HG02970 (cell line): ENCODE results near the gene LSAMP.

Experiments
- ATAC-seq: cut with Tn5 transposase; IDR thresholded peaks from one replicate; pipeline ENCODE4 v1.9.1; 2021; ENCODE audit warnings: mild to moderate bottlenecking, moderate library complexity, moderate number of reproducible peaks; ENCODE audit not compliant: unreplicated experiment, low FRiP score

LSAMP gene

DNA sequence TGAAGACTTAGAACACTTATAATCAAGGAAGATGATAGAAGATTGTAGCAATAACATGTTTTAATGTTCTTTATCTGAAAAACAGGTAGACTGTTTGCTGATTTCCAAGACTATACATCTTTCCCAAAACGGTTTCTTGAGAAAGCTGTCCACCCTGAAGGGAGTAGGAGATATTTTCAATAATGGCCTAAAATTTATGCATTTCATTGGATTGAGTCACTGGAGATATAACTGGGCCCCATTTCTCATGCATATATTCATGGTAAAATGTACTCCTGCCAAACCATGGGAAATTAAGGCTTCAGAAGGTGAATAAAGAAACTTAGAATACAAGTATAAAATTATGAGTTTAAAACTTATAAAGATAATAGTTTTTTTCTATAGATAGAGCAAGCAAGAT, 143.9 kb downstream of the LSAMP start:
- ATAC-seq: no peak

DNA sequence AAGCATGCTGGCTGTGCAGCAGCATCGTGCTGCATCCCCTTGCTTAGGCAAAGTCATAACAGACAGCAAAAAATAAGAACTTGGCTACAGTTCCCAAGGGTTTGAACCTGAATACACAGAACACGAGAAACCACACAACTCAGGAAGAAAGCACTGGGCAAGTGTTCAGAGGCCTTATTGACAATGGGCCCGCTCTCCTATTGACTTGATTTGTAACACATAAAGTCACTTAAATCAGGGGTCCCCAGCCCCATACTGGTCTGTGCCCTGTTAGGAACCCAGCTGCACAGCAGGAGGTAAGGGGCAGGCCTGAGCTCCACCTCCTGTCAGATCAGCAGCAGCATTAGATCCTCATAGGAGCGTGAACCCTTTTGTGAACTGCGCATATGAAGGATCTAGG, 145.1 kb downstream of the LSAMP start:
- no peak for ATAC-seq

- ATAC-seq: no peak
Observed at GRCh38 chr3:116299646-116300081, 145.6 kb downstream of the LSAMP start.

DNA sequence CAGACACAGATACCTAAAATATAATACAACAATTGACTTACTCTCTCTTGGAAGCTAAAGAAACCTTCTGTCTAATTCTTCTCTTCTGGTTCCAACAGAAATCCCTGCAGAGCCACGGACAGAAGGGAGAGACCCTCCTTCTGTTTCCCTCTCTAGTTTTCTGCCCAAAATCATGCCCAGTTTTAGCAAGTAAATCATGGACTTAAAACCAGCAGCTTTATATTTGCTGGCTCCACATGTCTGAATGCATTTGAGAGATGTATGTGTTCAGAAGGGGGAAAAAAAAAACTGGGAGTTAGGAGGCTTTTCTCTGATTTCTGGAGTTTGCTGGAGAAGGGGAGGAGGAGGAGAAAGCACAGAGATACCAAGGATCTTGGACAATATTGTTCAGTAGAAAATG, 147.1 kb downstream of the LSAMP start:
- ATAC-seq: no peak

DNA sequence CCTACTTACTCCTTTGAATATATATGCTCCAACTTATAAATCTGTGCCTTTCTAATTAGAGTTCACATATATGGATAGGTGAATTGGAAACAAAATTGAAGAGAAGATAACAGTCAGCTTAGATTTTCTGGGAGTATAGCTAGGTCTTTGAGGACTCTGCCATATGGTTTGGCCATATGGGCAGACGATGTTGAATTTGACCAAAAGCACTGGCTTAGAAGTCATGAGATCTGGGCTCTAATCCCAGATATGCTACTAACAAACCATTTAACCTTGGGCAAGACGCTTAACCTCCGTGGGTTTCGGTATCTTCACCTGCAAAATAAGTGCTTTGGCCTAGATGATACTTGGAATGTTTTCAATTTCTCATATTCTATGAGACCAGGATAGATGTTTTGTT, 154.1 kb downstream of the LSAMP start:
- no peak for ATAC-seq

- ATAC-seq: no peak
Observed at GRCh38 chr3:116288485-116288884, 156.8 kb downstream of the LSAMP start.

GRCh38 chr3:116285781-116286421, 159.4 kb downstream of the LSAMP start:
- no peak for ATAC-seq

DNA sequence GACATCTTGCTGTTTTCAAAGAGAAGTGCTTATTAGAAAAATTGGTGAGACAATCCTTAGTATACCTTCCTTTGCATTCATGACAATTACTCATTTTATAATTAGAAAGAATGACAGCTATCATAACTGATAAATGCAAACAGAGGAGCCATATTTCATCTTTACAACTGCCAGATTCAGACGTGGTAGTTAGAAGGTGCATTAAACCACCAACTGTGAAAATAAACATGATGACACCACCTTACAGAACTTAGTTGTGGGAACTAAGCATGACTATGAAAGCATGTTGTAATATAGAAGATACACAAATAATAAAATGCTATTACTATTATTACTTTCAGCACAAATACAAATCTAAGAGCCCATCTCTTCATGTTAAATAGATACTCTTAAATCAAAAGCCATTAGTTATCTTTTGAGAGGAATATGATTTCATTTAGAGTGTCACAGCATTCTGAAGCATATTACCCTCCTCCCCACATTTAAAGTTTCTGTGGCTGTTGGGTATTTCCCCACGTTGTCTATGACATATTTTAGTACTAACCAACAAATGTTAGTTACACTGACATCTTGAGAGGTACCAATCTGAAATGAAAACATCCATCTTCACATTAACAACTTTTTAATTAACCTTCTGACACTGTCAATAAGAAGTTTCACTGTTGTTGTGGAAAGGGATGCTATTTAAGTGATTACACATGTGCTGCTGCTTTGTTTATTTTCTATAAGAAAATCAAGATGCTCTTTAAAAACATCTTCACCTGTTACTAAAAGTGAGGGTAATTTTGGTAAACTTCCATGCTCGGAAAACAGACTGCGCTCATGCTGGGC, 163.8 kb downstream of the LSAMP start:
- no peak for ATAC-seq

GRCh38 chr3:116280130-116280740, 165.1 kb downstream of the LSAMP start:
- no peak for ATAC-seq

DNA sequence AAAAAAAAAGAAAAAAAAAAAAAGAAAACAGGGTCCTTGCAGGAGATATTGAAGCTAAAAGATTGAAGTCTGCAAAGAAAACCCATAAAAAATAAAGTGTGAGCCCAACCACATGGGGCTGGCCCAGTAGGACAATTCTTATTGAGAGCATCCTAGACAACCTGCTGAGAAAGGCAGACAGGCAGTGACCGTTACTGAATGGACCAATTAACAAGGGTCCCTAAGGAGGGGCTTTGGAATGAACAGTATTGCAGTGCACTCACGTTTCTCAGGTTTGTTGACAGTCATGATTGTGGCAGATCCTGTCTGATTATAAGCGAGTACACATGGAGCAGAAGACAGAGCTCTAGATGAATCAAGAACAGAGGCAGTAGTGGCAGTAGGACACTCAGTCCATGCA, 168.6 kb downstream of the LSAMP start:
- ATAC-seq: no peak

DNA sequence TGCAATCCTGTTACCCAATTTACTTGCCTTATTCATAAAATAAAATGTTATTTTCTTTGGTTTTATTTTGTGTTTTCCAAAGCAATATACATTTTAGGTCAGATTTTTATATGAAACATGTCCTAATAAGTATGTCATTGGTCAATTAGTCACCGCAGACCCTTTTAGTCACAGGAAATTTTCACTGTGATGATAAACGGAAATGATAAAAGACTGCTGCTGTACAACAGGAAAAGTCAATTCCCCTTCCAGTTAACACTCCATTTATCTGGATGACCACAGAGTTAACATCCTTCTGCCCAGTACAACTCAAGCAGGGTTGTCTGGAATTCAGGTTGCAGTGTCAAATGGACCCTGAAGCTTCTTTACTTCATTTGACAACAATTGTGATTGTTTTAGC, 175.2 kb downstream of the LSAMP start:
- ATAC-seq: no peak

GRCh38 chr3:116267116-116267515, 178.2 kb downstream of the LSAMP start:
- ATAC-seq: no peak

DNA sequence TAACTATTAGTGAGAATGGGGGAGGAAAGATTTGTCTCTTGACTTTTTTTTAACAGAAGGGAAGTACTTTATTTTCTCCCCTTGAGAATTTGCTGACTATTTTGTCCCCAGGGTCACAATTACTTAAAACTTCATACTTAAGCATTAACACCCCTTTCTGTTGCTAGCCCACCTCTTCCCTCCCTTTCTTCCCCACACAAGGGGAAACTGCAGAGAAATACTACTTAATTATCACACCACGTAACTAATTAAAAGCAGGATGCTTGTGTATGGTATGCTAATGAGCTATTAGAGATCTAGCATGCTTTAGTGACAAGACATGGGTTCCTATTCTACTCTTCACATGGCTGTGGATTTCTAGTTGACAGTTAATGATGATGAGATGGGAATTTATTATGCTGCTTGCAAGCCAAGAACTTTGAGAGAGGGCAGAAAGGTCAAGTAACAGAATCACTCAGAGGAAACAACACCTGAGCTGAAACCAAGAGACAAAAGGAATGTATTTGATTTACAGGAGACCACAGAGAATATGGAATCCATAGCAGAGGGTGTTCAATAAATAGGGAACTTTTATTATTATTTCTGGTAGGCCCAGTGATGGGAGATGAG, 179.2 kb downstream of the LSAMP start:
- no peak for ATAC-seq

- ATAC-seq: no peak
Observed at GRCh38 chr3:116265320-116265695, 180.0 kb downstream of the LSAMP start.

GRCh38 chr3:116264546-116265319, 180.6 kb downstream of the LSAMP start:
- ATAC-seq: no peak

- no peak for ATAC-seq
Observed at GRCh38 chr3:116263842-116264545, 181.3 kb downstream of the LSAMP start.

DNA sequence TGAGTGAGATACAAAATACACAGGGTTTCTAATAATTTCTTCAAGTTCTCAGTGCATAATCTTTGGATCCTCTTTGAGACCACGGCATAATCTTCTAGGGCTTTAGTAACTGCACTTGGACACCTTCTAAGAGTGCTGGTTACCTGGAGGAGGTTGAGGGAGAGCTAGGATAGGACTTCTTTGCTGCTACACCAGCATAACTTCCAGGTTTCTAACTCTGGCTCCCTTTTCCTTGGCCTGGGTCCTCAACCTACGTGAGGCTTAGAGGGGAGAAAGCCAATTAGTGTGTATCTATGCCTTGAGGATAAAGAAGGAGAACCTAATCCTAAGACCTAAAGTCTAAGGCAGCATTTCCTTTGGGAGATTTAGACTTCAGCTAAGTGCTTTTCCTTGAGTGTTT, 184.8 kb downstream of the LSAMP start:
- ATAC-seq: no peak

DNA sequence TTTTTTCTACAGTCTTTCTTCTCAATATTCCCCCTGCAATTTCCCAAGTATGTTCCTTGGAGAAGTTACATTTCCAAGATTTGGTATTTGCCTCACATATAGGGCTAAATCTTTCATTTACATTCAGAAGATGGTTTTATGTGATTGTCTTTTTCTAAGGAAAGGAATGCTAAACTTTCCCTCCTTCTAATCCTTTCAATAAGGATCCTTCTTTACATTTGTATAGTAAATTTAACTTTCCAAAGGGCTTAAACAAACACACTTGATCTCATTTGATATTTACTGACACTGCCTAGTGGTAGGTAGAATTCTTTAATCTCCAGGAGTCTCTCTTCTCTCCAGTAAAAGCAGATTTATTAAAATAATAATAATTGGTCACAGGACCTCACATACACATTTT, 185.3 kb downstream of the LSAMP start:
- no peak for ATAC-seq

- ATAC-seq: no peak
Observed at GRCh38 chr3:116256843-116257485, 188.3 kb downstream of the LSAMP start.
